ENCODE results near the gene SCN5A.

DNA sequence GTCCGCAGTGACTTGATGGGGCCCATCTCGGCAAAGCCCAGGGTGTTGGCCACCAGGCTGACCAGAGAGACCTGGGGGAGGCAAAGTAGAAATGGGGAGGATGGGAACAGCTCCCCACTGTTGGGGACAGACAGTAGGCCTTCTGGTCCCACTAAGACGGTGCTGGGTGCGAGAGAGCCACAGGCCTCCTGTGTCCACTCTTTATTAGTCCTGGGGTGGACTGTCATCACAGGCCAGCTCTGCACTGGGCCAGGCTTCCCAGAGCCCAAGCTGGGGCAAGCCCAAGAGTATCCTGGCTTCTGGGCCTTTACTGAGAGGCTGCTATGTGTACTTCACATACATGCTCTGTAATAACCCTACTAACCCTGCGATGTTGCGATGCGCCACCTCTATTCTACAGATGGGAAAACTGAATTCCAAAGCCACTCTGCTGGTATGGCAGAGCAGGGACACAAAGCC lies 87.0 kb downstream of the SCN5A start:
- TF ChIP-seq, protein P1, sequence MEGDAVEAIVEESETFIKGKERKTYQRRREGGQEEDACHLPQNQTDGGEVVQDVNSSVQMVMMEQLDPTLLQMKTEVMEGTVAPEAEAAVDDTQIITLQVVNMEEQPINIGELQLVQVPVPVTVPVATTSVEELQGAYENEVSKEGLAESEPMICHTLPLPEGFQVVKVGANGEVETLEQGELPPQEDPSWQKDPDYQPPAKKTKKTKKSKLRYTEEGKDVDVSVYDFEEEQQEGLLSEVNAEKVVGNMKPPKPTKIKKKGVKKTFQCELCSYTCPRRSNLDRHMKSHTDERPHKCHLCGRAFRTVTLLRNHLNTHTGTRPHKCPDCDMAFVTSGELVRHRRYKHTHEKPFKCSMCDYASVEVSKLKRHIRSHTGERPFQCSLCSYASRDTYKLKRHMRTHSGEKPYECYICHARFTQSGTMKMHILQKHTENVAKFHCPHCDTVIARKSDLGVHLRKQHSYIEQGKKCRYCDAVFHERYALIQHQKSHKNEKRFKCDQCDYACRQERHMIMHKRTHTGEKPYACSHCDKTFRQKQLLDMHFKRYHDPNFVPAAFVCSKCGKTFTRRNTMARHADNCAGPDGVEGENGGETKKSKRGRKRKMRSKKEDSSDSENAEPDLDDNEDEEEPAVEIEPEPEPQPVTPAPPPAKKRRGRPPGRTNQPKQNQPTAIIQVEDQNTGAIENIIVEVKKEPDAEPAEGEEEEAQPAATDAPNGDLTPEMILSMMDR (conservative IDR thresholded peaks at IDR 0.05): no peak
- no peak for TF ChIP-seq EZH2 (IDR thresholded peaks at IDR 0.05; ENCODE audit: low read depth)

Measured in PC-9 (cell line).